ENCODE data around the gene PTPMT1.

- TF ChIP-seq, protein P1, sequence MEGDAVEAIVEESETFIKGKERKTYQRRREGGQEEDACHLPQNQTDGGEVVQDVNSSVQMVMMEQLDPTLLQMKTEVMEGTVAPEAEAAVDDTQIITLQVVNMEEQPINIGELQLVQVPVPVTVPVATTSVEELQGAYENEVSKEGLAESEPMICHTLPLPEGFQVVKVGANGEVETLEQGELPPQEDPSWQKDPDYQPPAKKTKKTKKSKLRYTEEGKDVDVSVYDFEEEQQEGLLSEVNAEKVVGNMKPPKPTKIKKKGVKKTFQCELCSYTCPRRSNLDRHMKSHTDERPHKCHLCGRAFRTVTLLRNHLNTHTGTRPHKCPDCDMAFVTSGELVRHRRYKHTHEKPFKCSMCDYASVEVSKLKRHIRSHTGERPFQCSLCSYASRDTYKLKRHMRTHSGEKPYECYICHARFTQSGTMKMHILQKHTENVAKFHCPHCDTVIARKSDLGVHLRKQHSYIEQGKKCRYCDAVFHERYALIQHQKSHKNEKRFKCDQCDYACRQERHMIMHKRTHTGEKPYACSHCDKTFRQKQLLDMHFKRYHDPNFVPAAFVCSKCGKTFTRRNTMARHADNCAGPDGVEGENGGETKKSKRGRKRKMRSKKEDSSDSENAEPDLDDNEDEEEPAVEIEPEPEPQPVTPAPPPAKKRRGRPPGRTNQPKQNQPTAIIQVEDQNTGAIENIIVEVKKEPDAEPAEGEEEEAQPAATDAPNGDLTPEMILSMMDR (IDR thresholded peaks at IDR 0.05): no peak
- no peak for TF ChIP-seq POLR2A (IDR thresholded peaks at IDR 0.05)
Observed at GRCh38 chr11:47599902-47600301, 34.5 kb downstream of the PTPMT1 start.
